LNCaP clone FGC (cell line): ENCODE measurements around the gene PYDC1.

Experiments
- DNase-seq: peaks from one replicate; pipeline ENCODE4 v3.0.0-alpha.2; 2011; ENCODE audit warnings: low read depth
- H3K4me3 ChIP-seq: 2 replicates; pipeline ENCODE4 v1.5.1; 2011; ENCODE audit warnings: mild to moderate bottlenecking, low read depth, low read length, control low read depth
- CTCF ChIP-seq: IDR thresholded peaks from 2 replicates; pipeline ENCODE4 v1.5.1; 2012; ENCODE audit warnings: mild to moderate bottlenecking; ENCODE audit not compliant: control insufficient read depth, insufficient read depth; ENCODE audit errors: extremely low read depth

PYDC1 gene

GRCh38 chr16:31193874-31194273 lies 23.1 kb downstream of the PYDC1 start:
- no peak for DNase-seq
- TF ChIP-seq CTCF, result no peak
- H3K4me3 ChIP-seq, result no peak overlapping the region

GRCh38 chr16:31192856-31193642 lies 23.9 kb downstream of the PYDC1 start:
- DNase-seq, result no peak
- no peak for TF ChIP-seq CTCF
- H3K4me3 ChIP-seq, result no peak overlapping the region

GRCh38 chr16:31191697-31192428 lies 25.1 kb downstream of the PYDC1 start:
- DNase-seq, result no peak
- TF ChIP-seq CTCF, result no peak
- no peak overlapping the region for H3K4me3 ChIP-seq

GRCh38 chr16:31190818-31191444 lies 26.0 kb downstream of the PYDC1 start:
- no peak for DNase-seq
- no peak for TF ChIP-seq CTCF
- no peak overlapping the region for H3K4me3 ChIP-seq

- TF ChIP-seq CTCF, result no peak
- DNase-seq, result no peak
- H3K4me3 ChIP-seq, result no peak overlapping the region
These were observed 26.9 kb downstream of the PYDC1 start for GRCh38 chr16:31190061-31190460.

GRCh38 chr16:31189412-31189778 lies 27.5 kb downstream of the PYDC1 start:
- DNase-seq, result no peak
- TF ChIP-seq CTCF, result no peak
- no peak overlapping the region for H3K4me3 ChIP-seq
